Panc1 (cell line): ENCODE measurements around the gene ZC3H7B.

ENCODE experiments used
- CTCF ChIP-seq: fragments of 450-650 bp; IDR thresholded peaks from 2 replicates; pipeline ENCODE4 v1.5.1; 2017; ENCODE audit warnings: mild to moderate bottlenecking
- POLR2AphosphoS5 ChIP-seq: IDR thresholded peaks from 2 replicates; pipeline ENCODE4 v1.6.1; 2012; ENCODE audit warnings: mild to moderate bottlenecking, low read depth, low read length, moderate library complexity
- REST ChIP-seq, 2 experiments: IDR thresholded peaks; 2 replicates each; pipeline ENCODE4 v1.6.1; 2011 to 2012; ENCODE audit warnings: low read depth in 2 of 2, control low read depth in 1 of 2, low read length in 1 of 2, mild to moderate bottlenecking in 1 of 2, moderate library complexity in 1 of 2; ENCODE audit not compliant: insufficient read depth in 1 of 2
- TCF7L2 ChIP-seq: IDR thresholded peaks from 2 replicates; pipeline ENCODE4 v1.6.1; 2011; ENCODE audit warnings: mild to moderate bottlenecking, low read depth, low read length, inconsistent platforms

GRCh38 chr22:41351011-41351410 is 49.7 kb downstream of the ZC3H7B start:
- no peak for TF ChIP-seq POLR2AphosphoS5
- TF ChIP-seq CTCF: no peak
- TF ChIP-seq TCF7L2: no peak
- no peak for TF ChIP-seq REST (IDR thresholded peaks at IDR 0.05; ENCODE audit: insufficient read depth in 1 of 2, low read depth in 2 of 2, low read length in 1 of 2)
